A549 (cell line): ENCODE results near the gene UTS2R.

Experiments
- CEBPB ChIP-seq, 2 experiments: fragments of >200 bp in 1 of 2; sonication (Bioruptor Twin) in 1 of 2; formaldehyde crosslinking in 1 of 2; IDR thresholded peaks; 2 replicates each; pipeline ENCODE4 v1.6.1; 2012 to 2016
- CHD4 ChIP-seq: fragments of 200-600 bp; sonication (generic); IDR thresholded peaks from 2 replicates; pipeline ENCODE4 v1.6.1; 2016; ENCODE audit warnings: antibody characterized with exemption, mild to moderate bottlenecking, borderline replicate concordance
- CTCF ChIP-seq: fragments of >200 bp; sonication (Bioruptor Twin); formaldehyde crosslinking; IDR thresholded peaks from 3 replicates; pipeline ENCODE4 v1.5.1; 2016
- EHF ChIP-seq: fragments of 250-450 bp; sonication (Bioruptor Pico); IDR thresholded peaks from 2 replicates; pipeline ENCODE4 v1.5.0; 2020; ENCODE audit warnings: mild to moderate bottlenecking
- EP300 ChIP-seq, 2 experiments: fragments of >200 bp; sonication (Bioruptor Twin); formaldehyde crosslinking; IDR thresholded peaks; 2 replicates in 1 of 2; 3 replicates in 1 of 2; pipeline ENCODE4 v1.6.1; 2016 to 2017
- HMGXB4 ChIP-seq: fragments of 250-450 bp; sonication (Bioruptor Pico); IDR thresholded peaks from 2 replicates; pipeline ENCODE4 v1.5.0; 2021; ENCODE audit warnings: mild to moderate bottlenecking, moderate library complexity, borderline replicate concordance
- JUN ChIP-seq, 2 experiments: fragments of >200 bp; sonication (Bioruptor Twin); formaldehyde crosslinking; IDR thresholded peaks; 2 replicates in 1 of 2; 3 replicates in 1 of 2; pipeline ENCODE4 v1.6.1; 2016 to 2017
- KDM1A ChIP-seq: fragments of 200-600 bp; sonication (generic); IDR thresholded peaks from 2 replicates; pipeline ENCODE4 v1.6.1; 2016; ENCODE audit warnings: low read depth, mild to moderate bottlenecking
- MAFK ChIP-seq: fragments of 450-650 bp; IDR thresholded peaks from 2 replicates; pipeline ENCODE4 v1.6.1; 2014; ENCODE audit not compliant: partially characterized antibody
- MYC ChIP-seq: IDR thresholded peaks from 2 replicates; pipeline ENCODE4 v1.6.1; 2012; ENCODE audit warnings: mild to moderate bottlenecking, inconsistent platforms, low read length, improper control_type of control experiment, borderline replicate concordance
- POLR2A ChIP-seq: IDR thresholded peaks from 2 replicates; pipeline ENCODE4 v1.6.1; 2012; ENCODE audit warnings: mild to moderate bottlenecking, low read length
- RCOR1 ChIP-seq: fragments of 150-350 bp; IDR thresholded peaks from 2 replicates; pipeline ENCODE4 v1.6.1; 2014; ENCODE audit warnings: antibody characterized with exemption, low read length, low read depth
- ZFP36 ChIP-seq: fragments of 450-650 bp; IDR thresholded peaks from 2 replicates; pipeline ENCODE4 v1.6.1; 2014; ENCODE audit warnings: borderline replicate concordance; ENCODE audit not compliant: partially characterized antibody

DNA sequence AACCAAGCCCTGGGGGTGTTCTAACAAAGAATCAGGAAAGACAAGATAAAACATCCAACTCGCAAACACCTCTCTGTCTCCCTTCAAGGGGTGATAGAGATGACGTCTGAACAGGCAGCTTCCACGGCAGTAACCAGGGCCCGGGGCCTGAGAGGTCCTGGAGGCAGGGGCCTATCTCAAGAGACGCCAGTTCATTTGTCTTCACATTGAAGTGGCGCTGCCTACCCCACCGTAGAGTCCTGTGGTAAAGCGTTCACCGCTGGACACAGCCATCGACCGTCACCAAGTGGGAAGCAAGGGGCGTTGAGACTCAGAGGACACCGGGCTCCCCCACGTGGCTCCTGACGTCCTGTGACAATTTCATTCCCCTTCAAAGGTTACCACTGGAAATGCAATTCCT is 21.4 kb downstream of the UTS2R start:
- TF ChIP-seq CEBPB (IDR thresholded peaks at IDR 0.05) (no peak), EP300 (IDR thresholded peaks at IDR 0.05) (no peak), CTCF (no peak), HMGXB4 (CRISPR knock-in tag) (no peak), ZFP36 (no peak), JUN (IDR thresholded peaks at IDR 0.05) (no peak), POLR2A (no peak), MAFK (no peak), MYC (no peak), EHF (CRISPR knock-in tag) (no peak), KDM1A (no peak), RCOR1 (no peak), CHD4 (no peak)
